Measurements from ENCODE around the gene DONSON.

DONSON gene

DNA sequence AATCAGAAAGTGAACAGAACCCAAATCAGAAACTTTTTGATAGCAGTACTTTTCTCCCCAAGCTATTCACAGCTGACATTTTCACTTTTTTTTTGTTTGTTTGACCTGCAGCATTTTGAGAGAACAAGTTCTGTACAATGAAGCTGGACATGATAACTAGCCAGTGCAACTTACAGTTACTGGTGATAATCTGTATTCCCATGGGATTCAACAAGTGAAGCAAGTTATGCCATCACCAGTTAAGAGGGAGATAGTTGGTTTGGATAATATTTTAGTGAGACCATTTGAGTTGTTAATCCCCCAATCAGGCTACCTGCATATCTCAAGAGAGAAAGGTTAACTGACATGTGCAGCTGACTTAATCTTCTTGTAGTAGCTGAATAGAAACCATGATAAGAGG, 27.5 kb downstream of the DONSON start:
- no peak for FAIRE-seq

DNA sequence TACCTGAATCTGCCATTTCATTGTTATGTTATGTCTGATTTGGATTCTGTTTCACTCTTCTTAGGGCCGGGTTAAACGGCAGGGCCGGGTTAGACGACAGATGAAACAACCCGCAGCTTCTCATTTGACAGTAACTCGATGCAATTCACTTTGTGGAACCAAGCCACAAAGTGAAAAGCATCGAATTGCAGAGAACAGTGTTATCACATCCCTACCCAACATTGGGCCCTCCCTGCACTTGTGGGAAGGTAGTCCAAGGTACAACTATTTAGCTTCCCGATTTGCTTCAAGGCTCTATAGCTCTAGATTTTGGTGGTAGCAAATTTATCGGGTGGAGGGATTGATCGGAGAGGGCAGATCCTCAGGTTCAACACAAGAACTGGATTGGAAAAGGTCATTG, 28.7 kb downstream of the DONSON start:
- no peak for FAIRE-seq

DNA sequence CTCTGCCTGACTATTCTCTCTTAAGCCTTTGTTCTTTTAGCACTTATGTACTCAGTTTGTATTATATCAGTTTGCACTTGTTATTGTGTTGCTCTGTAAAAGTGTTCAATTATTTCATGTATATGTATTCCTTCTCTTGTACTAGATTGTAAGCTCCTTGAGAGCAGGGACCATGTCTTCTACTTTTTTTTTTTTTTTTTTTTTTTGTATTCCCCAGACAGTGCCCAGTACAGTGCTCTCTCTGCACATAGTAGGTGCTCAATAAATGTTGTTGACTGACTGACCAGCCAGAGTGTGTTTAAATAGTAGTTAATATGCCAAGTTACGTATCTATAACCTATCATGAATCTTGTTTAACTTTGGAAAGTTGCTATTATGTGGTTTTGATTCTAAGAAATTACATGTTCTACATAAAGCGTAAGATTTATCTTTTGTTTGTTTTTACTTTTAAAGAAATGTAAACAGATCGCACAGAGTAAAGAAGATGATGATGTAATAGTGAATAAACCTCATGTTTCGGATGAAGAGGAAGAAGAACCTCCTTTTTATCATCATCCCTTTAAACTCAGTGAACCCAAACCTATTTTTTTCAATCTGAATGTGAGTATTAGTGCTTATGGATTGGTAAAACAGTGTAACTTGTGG, 29.6 kb downstream of the DONSON start:
- FAIRE-seq, result no peak

DNA sequence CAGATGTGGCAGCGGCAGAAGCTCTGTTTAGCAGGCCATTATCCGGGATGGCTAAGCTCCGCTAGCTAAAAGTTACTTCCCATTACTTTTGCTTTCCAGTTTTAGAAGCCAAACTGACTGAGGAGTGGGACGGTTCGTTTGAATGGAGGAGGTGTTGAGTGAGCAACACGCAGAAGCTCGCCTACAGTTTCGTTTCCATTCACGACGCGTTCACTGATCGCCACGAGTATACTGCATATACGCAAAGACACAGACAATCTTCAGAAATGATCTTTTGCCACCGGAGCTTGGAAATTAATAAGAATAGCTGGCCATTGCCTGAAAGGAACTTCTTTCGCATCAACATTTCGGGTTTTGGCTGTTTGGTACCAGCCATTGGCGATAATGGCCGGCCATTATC, 31.0 kb downstream of the DONSON start:
- FAIRE-seq, result no peak

DNA sequence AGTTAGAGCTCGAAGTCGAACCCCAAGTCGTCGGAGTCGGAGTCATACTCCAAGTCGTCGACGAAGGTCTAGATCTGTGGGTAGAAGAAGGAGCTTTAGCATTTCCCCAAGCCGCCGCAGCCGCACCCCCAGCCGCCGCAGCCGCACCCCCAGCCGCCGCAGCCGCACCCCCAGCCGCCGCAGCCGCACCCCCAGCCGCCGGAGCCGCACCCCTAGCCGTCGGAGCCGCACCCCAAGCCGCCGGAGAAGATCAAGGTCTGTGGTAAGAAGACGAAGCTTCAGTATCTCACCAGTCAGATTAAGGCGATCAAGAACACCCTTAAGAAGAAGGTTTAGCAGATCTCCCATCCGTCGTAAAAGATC, 33.5 kb downstream of the DONSON start:
- no peak for FAIRE-seq

DNA sequence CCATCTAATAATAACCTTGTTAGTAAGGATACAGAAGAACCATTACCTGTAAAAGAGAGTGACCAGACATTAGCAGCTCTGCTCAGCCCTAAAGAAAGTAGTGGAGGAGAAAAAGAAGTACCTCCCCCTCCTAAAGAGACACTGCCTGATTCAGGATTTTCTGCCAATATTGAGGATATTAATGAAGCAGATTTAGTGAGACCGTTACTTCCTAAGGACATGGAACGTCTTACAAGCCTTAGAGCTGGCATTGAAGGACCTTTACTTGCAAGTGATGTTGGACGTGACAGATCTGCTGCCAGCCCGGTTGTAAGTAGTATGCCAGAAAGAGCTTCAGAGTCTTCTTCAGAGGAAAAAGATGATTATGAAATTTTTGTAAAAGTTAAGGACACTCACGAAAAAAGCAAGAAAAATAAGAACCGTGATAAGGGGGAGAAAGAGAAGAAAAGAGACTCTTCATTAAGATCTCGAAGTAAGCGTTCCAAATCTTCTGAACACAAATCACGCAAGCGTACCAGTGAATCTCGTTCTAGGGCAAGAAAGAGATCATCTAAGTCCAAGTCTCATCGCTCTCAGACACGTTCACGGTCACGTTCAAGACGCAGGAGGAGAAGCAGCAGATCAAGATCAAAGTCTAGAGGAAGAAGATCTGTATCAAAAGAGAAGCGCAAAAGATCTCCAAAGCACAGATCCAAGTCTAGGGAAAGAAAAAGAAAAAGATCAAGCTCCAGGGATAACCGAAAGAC, 34.1 kb downstream of the DONSON start:
- no peak for FAIRE-seq

DNA sequence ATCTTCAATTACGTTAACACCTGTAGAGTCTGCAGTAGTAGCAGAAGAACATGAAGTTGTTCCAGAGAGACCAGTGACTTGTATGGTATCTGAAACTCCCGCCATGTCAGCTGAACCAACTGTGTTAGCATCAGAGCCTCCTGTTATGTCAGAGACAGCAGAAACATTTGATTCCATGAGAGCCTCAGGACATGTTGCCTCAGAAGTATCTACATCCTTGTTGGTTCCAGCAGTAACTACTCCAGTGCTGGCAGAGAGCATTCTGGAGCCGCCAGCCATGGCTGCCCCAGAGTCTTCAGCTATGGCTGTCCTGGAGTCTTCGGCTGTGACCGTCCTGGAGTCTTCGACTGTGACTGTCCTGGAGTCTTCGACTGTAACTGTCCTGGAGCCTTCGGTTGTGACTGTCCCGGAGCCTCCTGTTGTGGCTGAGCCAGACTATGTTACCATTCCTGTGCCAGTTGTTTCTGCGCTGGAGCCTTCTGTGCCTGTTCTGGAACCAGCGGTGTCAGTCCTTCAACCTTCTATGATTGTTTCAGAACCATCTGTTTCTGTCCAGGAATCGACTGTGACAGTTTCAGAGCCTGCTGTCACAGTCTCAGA, 35.4 kb downstream of the DONSON start:
- no peak for FAIRE-seq

DNA sequence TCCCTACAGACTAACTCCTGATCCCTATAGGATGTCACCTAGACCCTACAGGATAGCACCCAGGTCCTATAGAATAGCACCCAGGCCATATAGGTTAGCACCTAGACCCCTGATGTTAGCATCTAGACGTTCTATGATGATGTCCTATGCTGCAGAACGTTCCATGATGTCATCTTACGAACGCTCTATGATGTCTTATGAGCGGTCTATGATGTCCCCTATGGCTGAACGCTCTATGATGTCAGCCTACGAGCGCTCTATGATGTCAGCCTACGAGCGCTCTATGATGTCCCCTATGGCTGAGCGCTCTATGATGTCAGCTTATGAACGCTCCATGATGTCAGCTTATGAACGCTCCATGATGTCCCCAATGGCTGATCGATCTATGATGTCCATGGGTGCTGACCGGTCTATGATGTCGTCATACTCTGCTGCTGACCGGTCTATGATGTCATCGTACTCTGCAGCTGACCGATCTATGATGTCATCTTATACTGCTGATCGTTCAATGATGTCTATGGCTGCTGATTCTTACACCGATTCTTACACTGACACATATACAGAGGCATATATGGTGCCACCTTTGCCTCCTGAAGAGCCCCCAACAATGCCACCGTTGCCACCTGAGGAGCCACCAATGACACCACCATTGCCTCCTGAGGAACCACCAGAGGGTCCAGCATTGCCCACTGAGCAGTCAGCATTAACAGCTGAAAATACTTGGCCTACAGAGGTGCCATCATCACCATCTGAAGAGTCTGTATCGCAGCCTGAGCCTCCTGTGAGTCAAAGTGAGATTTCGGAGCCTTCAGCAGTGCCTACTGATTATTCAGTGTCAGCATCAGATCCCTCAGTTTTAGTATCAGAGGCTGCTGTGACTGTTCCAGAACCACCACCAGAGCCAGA, 36.1 kb downstream of the DONSON start:
- FAIRE-seq, result no peak

DNA sequence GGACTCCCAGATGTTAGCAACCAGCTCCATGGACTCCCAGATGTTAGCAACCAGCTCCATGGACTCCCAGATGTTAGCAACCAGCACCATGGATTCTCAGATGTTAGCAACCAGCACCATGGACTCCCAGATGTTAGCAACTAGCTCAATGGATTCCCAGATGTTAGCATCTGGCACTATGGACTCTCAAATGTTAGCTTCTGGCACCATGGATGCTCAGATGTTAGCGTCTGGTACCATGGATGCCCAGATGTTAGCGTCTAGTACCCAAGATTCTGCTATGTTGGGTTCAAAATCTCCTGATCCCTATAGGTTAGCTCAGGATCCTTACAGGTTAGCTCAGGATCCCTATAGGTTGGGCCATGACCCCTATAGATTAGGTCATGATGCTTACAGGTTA, 36.8 kb downstream of the DONSON start:
- no peak for FAIRE-seq

DNA sequence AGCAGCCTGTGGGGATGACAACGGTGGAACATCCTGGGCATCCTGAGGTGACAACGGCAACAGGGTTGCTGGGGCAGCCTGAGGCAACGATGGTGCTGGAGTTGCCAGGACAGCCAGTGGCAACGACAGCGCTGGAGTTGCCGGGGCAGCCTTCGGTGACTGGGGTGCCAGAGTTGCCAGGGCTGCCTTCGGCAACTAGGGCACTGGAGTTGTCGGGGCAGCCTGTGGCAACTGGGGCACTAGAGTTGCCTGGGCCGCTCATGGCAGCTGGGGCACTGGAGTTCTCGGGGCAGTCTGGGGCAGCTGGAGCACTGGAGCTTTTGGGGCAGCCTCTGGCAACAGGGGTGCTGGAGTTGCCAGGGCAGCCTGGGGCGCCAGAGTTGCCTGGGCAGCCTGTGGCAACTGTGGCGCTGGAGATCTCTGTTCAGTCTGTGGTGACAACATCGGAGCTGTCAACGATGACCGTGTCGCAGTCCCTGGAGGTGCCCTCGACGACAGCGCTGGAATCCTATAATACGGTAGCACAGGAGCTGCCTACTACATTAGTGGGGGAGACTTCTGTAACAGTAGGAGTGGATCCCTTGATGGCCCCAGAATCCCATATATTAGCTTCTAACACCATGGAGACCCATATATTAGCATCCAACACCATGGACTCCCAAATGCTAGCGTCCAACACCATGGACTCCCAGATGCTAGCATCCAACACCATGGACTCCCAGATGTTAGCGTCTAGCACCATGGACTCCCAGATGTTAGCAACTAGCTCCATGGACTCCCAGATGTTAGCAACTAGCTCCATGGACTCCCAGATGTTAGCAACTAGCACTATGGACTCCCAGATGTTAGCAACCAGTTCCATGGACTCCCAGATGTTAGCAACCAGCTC, 37.5 kb downstream of the DONSON start:
- no peak for FAIRE-seq

DNA sequence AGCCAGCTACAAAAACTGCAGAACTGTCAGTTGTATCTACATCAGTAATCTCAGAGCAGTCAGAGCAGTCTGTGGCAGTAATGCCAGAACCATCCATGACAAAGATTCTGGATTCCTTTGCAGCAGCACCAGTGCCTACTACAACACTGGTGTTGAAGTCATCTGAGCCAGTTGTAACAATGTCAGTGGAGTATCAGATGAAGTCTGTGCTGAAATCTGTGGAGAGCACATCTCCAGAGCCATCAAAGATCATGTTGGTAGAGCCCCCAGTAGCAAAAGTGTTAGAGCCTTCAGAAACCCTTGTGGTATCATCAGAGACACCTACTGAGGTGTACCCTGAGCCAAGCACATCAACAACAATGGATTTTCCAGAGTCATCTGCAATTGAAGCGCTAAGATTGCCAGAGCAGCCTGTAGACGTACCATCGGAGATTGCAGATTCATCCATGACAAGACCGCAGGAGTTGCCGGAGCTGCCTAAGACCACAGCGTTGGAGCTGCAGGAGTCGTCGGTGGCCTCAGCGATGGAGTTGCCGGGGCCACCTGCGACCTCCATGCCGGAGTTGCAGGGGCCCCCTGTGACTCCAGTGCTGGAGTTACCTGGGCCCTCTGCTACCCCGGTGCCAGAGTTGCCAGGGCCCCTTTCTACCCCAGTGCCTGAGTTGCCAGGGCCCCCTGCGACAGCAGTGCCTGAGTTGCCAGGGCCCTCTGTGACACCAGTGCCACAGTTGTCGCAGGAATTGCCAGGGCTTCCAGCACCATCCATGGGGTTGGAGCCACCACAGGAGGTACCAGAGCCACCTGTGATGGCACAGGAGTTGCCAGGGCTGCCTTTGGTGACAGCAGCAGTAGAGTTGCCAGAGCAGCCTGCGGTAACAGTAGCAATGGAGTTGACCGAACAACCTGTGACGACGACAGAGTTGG, 38.4 kb downstream of the DONSON start:
- no peak for FAIRE-seq

DNA sequence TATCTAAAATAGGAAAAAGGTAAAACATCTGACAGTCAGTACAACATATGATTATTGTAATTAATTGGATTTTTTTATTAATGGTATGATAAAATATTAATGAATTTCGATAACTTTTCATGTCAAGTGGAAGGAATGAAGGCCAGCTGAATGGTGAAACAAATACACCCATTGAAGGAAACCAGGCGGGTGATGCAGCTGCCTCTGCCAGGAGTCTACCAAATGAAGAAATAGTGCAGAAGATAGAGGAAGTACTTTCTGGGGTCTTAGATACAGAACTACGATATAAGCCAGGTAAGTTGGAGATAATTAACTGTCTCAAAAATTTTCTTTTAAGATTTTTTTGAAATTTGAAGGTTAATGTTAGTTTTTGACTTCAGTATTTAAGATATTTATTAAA, 42.4 kb downstream of the DONSON start:
- FAIRE-seq, result no peak

DNA sequence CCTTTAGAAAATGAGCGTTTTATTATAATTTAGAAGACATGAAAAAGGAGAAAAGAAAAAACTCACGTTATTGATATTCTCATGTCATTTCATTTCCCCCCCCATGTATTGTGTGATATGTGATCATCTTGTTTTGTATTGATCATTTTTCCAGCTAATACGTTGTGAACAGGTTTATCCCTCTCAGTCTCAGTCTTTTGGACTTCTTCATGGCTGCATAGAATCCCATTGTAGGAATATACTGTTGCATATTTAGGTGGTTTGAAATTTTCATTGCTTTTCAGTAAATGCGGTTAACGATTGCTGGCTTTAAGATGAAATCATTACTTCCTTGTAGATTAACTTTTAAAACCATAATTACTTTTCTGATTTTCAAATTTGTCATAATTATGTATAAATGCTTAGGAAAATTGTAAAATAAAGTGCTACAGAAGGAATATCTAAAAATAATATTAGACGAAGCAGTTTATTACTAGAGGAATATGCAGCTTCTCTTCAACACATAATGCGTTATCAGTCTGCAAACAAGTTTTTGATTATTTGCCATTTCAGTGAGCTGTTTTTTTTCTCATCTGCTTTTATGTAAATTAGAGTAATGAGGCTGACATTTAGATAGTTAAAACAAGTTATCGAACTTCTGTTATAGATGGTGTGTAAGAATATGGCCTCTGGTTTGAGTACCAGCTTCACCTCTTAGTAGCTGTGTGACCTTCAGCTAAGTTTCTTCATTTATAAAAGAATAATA, 43.9 kb downstream of the DONSON start:
- no peak for FAIRE-seq

DNA sequence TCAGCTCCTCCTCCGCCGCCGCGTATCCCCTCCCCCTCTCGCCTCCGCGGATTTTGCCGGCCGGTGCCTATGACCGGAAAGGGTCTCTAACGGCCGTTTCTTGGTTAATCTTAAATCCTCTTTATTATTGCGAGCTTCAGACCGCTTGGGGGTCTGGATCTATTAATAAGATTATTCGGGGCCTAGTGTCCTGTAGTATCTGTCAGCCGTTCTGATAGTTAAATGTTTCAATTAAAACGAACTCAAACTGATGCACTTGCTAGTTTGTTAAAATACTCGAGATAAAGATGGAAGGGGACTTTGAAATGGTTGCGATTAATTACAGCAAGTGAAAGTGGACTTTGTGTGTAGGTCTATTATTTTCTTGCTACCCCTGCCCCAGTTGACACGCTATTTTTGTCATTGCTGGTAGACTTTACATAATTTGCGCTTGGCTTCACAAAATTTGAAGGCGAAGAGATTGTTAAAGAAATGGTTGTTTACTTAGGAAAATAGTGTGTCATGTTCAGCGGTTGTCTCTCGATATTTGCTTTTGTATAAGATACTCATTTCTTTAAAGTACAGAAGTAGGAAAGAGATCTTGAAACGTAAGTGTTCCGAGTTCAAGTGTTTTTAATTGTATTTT, 44.9 kb downstream of the DONSON start:
- no peak for FAIRE-seq

DNA sequence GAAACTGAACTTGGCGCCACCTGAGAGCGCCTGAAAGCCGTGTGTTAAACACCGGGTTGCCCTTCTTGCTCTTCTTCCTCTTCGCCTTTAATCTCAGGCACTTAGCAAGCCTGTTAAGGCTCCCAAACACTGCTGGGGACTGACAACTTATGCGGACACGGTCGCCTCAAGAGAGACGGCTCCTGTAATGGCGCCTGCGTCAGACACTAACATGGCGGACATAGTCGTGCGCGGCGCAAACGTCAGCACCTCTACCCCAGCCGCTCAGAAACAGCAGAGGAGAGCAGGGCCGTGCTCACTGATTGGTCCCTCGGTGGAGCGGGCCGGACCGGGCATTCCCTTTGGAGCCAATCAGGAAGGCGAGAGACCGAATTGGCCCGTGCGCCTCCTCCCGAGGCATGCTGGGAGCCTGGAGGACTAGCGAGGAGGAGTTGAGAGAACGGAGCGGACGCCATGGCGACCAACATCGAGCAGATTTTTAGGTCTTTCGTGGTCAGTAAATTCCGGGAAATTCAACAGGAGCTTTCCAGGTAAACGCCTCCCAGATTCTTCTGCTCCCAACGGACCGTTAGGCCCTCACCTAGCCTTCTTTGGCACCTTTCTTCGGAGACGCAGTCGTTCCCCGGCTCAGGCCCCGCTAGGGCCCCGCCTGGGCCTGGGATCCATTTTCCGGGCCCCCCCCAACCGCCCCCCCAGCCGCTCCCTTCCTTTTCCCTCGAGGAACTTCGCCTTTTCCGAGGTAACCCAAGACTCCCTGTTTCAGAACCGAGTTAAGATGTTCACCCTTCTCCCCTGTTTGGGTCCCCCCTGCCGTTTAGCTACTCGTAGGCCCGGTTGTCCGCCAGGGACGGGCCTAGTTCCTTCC, 45.6 kb downstream of the DONSON start, which contains the start of gene SON:
TSS of gene SON (plus strand) at position 399 of the 865 bp plus-strand sequence. CDS start at position 454, 55 bp downstream.
- peak; percentile 95 for FAIRE-seq

DNA sequence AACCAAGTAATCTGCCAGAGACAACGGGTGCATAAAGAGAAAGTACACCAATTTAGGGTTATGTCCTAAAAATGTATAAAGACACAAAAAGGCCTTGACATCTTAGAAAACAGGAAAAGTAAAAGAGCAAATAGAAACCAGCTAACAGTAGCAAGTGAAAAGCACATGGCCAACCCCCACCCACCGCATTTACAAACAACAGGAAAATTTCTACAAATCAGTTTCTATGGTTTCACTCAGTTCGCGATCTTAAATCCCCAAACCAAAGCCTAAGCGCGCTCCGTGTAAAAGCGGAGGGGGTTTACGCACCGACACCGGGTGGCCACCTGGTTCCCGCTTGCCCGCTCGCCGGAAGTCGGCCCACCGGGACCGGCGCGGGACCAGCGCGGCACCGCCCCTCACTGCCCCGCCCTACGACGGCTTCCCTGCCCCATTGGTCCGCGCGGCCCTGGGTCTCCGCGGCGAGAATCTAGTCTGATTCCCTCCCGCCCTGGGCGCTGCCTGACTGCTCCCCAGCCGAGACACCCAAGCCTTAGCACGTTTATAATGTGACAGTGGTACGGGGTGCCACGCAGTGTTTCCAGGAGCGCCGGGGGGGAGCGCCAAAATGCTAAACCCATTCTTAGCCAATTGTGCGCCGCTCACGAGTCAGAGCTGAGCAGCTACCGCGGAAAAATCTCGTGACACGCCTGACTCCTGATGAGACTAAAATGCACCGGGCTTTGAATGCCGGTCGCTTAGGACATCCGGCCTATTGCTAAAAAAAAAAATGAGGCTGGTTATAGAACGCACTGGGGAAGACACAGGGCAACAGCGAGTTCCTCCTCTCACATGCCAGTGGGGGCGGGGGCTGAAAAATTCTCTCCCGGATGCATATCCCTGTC, 46.5 kb downstream of the DONSON start, which contains the start of gene GART:
TSS of gene GART (minus strand) at position 362 of the 884 bp plus-strand sequence. CDS start 2,802 bp downstream, outside the sequence.
- FAIRE-seq, result no peak

DNA sequence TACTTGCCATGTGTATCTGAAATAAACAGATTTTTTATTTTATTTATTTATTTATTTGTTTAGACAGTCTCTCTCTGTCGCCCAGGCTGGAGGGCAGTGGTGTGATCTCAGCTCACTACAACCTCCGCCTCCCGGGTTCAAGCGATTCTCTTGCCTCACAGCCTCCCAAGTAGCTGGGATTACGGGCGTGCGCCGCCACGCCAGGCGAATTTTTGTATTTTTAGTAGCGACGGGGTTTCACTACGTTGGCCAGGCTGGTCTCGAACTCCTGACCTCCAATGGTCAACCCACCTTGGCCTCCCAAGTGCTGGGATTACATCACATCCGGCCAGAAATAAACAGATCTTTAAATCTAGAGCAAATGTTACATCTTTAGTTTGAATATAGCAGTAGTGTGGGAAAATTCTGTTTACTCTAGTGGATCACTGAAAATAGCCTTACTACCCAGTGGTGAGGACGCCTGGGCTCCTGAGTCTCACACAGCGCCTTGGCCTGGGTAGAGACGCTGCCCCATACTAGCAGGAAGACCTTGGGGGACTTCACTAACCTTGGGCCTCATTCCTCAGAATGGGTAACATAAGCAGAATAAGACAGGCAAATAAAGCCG, 47.3 kb downstream of the DONSON start:
- FAIRE-seq, result no peak

Measured in A204.1 (cell line).